ENCODE measurements around the gene MYADM. TPM values are rescaled to one million over a fixed set of nuclear protein-coding genes. Genes with fewer than 3 reads are reported as not detected.

MYADM gene, protein sequence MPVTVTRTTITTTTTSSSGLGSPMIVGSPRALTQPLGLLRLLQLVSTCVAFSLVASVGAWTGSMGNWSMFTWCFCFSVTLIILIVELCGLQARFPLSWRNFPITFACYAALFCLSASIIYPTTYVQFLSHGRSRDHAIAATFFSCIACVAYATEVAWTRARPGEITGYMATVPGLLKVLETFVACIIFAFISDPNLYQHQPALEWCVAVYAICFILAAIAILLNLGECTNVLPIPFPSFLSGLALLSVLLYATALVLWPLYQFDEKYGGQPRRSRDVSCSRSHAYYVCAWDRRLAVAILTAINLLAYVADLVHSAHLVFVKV
- 7.6 and 14.1 TPM in 2 replicates for total RNA-seq

DNA sequence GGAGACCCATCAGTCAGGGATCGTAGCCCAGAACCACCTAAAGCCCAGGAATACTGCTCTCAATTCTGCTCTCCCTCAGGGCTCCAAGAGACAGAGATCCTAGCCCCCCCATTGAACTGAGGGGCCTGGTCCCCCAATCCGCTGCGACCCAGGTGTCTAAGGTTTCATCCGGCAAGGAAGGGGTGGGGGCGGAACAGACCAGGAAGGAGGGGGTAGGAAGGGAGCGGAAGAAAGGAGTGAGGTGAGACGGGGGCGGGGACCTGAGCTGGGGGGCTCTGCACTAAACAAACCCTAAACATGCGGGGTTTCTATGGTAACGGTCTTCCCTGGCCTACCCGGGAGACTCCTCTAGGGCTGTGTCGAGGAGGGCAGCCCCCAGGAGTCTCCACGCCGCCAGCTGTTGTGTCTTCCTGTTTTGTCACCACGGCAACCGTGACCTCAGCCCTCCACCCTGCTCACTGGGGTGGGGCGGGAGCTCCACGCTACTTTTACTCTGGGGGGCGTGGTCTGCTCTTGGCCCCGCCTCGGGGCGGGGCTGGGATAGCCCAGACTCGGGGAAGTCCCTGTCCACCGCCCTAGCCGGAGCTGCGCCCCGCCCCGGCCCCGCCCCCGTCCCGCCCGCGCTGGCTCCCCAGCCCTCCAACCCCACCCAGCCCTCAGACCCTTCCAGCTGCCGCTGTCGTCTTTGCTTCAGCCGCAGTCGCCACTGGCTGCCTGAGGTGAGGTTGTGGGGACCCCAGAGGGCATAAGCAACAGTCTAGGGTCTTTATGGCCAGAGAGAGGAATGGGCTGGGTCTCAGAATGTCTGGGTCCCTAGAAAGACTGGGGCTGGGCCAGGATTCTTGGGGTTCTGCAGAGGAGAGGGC, at the start of gene MYADM:
Gene MYADM, plus strand, starts transcription at position 659 of the 866 bp plus-strand sequence. CDS start 5,647 bp downstream, outside the sequence.

GRCh38 chr19:53824134-53824611, 43.5 kb upstream of the MYADM start, which contains the start of gene NLRP12:
Gene NLRP12 (minus strand): TSS chr19:53824314. CDS start chr19:53824174, 140 bp downstream.

GRCh38 chr19:53881482-53882390, 14.1 kb downstream of the MYADM start, which contains the start of gene PRKCG:
Gene PRKCG (plus strand): TSS chr19:53882197. CDS start chr19:53882495, 298 bp downstream.

GRCh38 chr19:53908935-53909415, 41.3 kb downstream of the MYADM start, which contains the start of gene CACNG7:
Gene CACNG7 (plus strand): TSS chr19:53909278. CDS start chr19:53912832, 3,554 bp downstream.

Other genes starting within 250 kb of the MYADM start
- gene DPRX, start 235.9 kb upstream of the MYADM start, total RNA-seq = not detected in 2 replicates
- gene NLRP12, start 43.6 kb upstream of the MYADM start, total RNA-seq = 1.3 and 2.1 TPM in 2 replicates
- 0.09 TPM in 1 of 2 replicates, not detected in the other for gene PRKCG, start 14.3 kb downstream of the MYADM start, total RNA-seq
- gene CACNG7, start 41.4 kb downstream of the MYADM start, total RNA-seq = 0.18 and 0.38 TPM in 2 replicates
- gene CACNG8, start 95.1 kb downstream of the MYADM start, total RNA-seq = 1.7 and 3.6 TPM in 2 replicates
- 1.6 and 3.3 TPM in 2 replicates for gene CACNG6, start 123.8 kb downstream of the MYADM start, total RNA-seq
- not detected in 2 replicates for gene VSTM1, start 196.0 kb downstream of the MYADM start, total RNA-seq
- not detected in 2 replicates for gene TARM1, start 213.5 kb downstream of the MYADM start, total RNA-seq
- 0.19 TPM in 1 of 2 replicates, not detected in the other for gene OSCAR, start 232.9 kb downstream of the MYADM start, total RNA-seq
- 15.0 and 18.3 TPM in 2 replicates for gene NDUFA3, start 235.0 kb downstream of the MYADM start, total RNA-seq
- 23.1 and 28.9 TPM in 2 replicates for gene TFPT, start 247.8 kb downstream of the MYADM start, total RNA-seq
- gene PRPF31, start 247.9 kb downstream of the MYADM start, total RNA-seq = 68.6 and 74.4 TPM in 2 replicates

Data from endothelial cell of coronary artery (primary cell).